Measurements from ENCODE around the gene PTPRZ1.

Gene PTPRZ1

DNA sequence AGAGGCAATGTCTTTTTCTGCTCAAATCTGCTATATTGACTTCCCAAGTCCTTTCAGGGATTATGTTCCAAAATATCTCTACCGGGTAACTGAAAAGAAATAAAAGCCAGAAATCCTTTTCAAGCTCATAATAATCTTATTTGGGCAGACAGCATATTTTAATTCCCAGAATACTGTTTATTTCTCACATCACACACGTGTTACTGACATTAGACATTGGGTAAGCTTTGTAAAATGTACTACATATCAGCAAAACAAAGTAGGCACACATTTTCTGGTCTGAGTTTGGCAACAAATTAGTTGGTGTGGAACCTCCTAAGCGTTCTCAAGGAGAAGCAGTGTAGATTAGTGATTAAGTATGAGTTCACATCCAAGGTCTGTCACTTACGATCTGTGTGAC is 10.4 kb upstream of the PTPRZ1 start:
- no peak for TF ChIP-seq TAF1 (IDR thresholded peaks at IDR 0.05; ENCODE audit: low read depth, low read length)
- DNase-seq (ENCODE audit: insufficient read length, low spot score): no peak
- FAIRE-seq: no peak

DNA sequence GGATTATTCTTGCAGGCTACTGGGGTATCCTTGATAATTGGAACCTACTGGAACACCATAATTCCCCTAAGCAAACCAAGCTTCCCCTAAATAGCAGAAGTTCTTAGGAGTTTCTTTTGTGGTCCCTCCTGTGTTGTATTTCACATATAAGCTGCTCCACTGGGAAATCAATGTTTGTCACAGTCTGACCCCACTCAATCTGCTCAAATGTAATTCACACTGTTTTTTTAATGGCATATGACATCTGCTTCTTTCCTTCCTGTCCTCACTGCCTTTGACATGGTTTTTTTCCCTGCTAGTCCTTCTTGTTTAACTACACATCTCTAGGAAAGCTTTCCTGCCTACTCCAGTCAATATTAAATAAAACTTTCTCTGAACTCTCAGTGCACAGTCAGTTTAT is 1.8 kb upstream of the PTPRZ1 start:
- FAIRE-seq (no peak), DNase-seq (ENCODE audit: insufficient read length, low spot score) (no peak)
- no peak for TF ChIP-seq PAX5 (IDR thresholded peaks at IDR 0.05; ENCODE audit: insufficient read depth, low read length, severe bottlenecking)
- TF ChIP-seq POU2F2 (IDR thresholded peaks at IDR 0.05; ENCODE audit: low read depth, low read length): no peak
- TF ChIP-seq POLR2AphosphoS5 (IDR thresholded peaks at IDR 0.05; ENCODE audit: low read depth, low read length): no peak
- TF ChIP-seq POLR2A (IDR thresholded peaks at IDR 0.05; ENCODE audit: low read depth, low read length): no peak
- no peak for TF ChIP-seq SPI1 (IDR thresholded peaks at IDR 0.05; ENCODE audit: low read depth, low read length)
- TF ChIP-seq TAF1 (IDR thresholded peaks at IDR 0.05; ENCODE audit: low read depth, low read length): no peak

DNA sequence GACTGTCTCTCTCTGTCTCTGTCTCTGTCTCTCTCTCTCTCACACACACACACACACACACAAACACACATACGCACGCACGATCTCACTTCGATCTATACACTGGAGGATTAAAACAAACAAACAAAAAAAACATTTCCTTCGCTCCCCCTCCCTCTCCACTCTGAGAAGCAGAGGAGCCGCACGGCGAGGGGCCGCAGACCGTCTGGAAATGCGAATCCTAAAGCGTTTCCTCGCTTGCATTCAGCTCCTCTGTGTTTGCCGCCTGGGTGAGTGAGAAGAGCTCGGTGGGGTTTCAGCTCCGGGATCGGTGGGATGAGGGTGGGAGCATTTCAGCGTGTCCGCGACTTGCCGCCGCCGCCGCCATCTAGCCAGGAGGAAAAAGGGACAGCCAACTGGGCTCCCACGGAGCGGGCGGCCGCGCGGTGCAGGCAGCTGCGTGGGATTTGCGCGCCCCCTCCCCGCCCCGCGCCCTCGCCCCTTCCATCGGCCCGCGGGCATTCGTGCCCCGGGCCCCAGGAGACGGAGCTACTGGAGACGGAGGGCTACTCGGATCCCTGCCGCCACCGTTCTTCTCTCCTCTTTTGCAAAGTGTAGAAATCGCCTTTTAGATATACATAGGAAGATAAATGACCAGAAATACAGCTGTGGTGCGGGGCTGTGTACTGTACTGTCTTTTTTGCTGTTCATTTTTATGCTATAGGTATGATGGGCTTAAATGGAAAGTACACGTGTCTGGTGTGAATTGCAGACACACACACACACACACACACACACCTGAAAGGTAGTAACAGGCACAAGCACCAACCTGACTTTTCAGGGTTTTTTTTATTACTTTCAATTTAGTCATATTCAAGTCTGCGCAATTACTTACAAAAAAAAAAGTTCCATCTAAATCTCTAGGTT is 581 bp downstream of the PTPRZ1 start:
- TF ChIP-seq POU2F2 (IDR thresholded peaks at IDR 0.05; ENCODE audit: low read depth, low read length): no peak
- TF ChIP-seq TAF1 (IDR thresholded peaks at IDR 0.05; ENCODE audit: low read depth, low read length): no peak
- TF ChIP-seq SPI1 (IDR thresholded peaks at IDR 0.05; ENCODE audit: low read depth, low read length): no peak
- DNase-seq (ENCODE audit: insufficient read length, low spot score): no peak
- FAIRE-seq: no peak

DNA sequence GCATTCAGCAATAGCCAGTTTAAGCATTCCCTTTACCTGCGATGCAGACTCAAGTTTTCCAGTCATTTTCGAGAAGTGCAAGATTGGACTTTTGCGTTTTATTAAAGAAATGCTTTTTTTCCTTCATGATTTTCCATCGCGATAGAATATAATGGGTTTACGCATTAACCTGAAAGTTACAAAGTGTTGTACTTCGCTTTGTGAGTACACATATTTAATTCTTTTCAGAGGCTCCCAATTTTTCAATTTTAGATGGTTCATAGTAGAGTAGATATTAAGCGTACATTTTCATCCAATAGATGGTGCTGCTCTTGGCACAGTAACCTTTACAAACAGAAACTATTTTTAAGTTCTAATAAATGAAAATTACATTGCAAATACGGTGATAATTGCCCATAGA is 1.3 kb downstream of the PTPRZ1 start:
- TF ChIP-seq POU2F2 (IDR thresholded peaks at IDR 0.05; ENCODE audit: low read depth, low read length): no peak
- TF ChIP-seq PAX5 (IDR thresholded peaks at IDR 0.05; ENCODE audit: insufficient read depth, low read length, severe bottlenecking): no peak
- no peak for TF ChIP-seq POLR2AphosphoS5 (IDR thresholded peaks at IDR 0.05; ENCODE audit: low read depth, low read length)
- no peak for TF ChIP-seq TAF1 (IDR thresholded peaks at IDR 0.05; ENCODE audit: low read depth, low read length)
- TF ChIP-seq POLR2A (IDR thresholded peaks at IDR 0.05; ENCODE audit: low read depth, low read length): no peak
- no peak for TF ChIP-seq SPI1 (IDR thresholded peaks at IDR 0.05; ENCODE audit: low read depth, low read length)
- DNase-seq (ENCODE audit: insufficient read length, low spot score) (no peak), FAIRE-seq (no peak)

DNA sequence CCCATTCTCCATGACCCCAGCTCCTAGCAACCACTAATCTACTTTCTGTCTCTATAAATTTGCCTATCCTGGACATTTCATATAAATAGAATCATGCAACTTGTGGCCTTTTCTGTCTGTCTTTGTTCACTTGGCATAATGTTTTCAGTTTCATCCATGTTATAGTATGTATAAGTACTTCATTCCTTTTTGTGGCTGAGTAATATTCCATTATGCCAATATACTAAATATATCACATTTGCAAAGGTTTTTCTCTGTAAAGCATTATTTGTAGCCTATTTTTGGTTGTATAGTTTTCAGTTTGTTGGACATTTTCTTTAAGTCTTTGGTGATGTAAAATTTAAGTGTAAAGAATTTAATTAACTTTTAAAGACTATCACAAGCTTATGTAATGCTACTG is 2.2 kb downstream of the PTPRZ1 start:
- TF ChIP-seq POU2F2 (IDR thresholded peaks at IDR 0.05; ENCODE audit: low read depth, low read length): no peak
- TF ChIP-seq POLR2A (IDR thresholded peaks at IDR 0.05; ENCODE audit: low read depth, low read length): no peak
- no peak for TF ChIP-seq POLR2AphosphoS5 (IDR thresholded peaks at IDR 0.05; ENCODE audit: low read depth, low read length)
- TF ChIP-seq PAX5 (IDR thresholded peaks at IDR 0.05; ENCODE audit: insufficient read depth, low read length, severe bottlenecking): no peak
- no peak for TF ChIP-seq SPI1 (IDR thresholded peaks at IDR 0.05; ENCODE audit: low read depth, low read length)
- no peak for TF ChIP-seq TAF1 (IDR thresholded peaks at IDR 0.05; ENCODE audit: low read depth, low read length)
- DNase-seq (ENCODE audit: insufficient read length, low spot score) (no peak), FAIRE-seq (no peak)

DNA sequence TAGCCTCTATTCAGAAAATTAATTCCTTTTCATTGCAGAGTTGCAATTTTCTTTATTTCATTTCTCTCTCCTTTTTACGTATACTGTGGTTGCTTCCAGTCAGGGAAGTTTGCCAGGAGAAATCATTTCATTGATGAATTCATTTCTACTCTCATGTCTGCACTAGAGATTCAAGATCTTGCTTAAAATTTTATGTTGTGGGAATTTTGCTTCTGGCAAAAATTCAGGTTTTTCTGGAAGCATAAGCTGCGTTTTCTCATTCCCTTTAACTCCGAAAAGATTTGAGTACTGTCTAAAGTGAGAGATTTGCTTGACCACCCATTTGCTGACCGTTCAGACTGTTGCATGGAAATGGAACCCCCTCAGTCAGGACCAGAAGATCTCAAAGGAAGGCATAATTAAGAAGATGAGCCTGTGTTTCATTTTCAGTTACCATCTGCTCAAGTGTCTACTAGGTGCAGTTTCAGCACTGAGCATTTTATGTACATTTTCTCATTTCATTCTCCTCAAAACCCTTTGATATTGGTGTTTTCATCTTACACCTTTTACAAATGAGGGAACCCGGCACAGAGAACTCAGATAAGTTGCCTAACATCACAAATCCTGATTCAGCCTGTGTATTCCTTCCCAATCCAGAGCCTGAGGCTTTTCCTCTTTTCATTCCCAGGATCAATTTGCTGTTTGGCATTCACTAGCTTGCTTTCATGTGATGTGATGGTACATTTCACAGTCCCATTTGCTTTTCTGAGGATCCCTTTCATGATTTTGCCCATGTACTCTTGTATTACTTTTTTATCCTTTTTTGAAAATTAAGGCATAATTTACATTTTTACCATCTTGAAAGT is 3.9 kb downstream of the PTPRZ1 start:
- DNase-seq (ENCODE audit: insufficient read length, low spot score) (no peak), FAIRE-seq (no peak)
- no peak for TF ChIP-seq POLR2AphosphoS5 (IDR thresholded peaks at IDR 0.05; ENCODE audit: low read depth, low read length)
- no peak for TF ChIP-seq SPI1 (IDR thresholded peaks at IDR 0.05; ENCODE audit: low read depth, low read length)
- TF ChIP-seq PAX5 (IDR thresholded peaks at IDR 0.05; ENCODE audit: insufficient read depth, low read length, severe bottlenecking): no peak
- no peak for TF ChIP-seq POU2F2 (IDR thresholded peaks at IDR 0.05; ENCODE audit: low read depth, low read length)
- TF ChIP-seq POLR2A (IDR thresholded peaks at IDR 0.05; ENCODE audit: low read depth, low read length): no peak
- TF ChIP-seq TAF1 (IDR thresholded peaks at IDR 0.05; ENCODE audit: low read depth, low read length): no peak

- FAIRE-seq (no peak), DNase-seq (ENCODE audit: insufficient read length, low spot score) (no peak)
- no peak for TF ChIP-seq SPI1 (IDR thresholded peaks at IDR 0.05; ENCODE audit: low read depth, low read length)
- TF ChIP-seq POLR2A (IDR thresholded peaks at IDR 0.05; ENCODE audit: low read depth, low read length): no peak
- TF ChIP-seq PAX5 (IDR thresholded peaks at IDR 0.05; ENCODE audit: insufficient read depth, low read length, severe bottlenecking): no peak
- no peak for TF ChIP-seq POU2F2 (IDR thresholded peaks at IDR 0.05; ENCODE audit: low read depth, low read length)
- no peak for TF ChIP-seq TAF1 (IDR thresholded peaks at IDR 0.05; ENCODE audit: low read depth, low read length)
- no peak for TF ChIP-seq POLR2AphosphoS5 (IDR thresholded peaks at IDR 0.05; ENCODE audit: low read depth, low read length)
Measured at GRCh38 chr7:121878918-121879464, 6.0 kb downstream of the PTPRZ1 start.

GRCh38 chr7:121879544-121879943 is 6.6 kb downstream of the PTPRZ1 start:
- DNase-seq (ENCODE audit: insufficient read length, low spot score): no peak
- FAIRE-seq: no peak
- TF ChIP-seq POLR2AphosphoS5 (IDR thresholded peaks at IDR 0.05; ENCODE audit: low read depth, low read length) (no peak), TAF1 (IDR thresholded peaks at IDR 0.05; ENCODE audit: low read depth, low read length) (no peak), POLR2A (IDR thresholded peaks at IDR 0.05; ENCODE audit: low read depth, low read length) (no peak), PAX5 (IDR thresholded peaks at IDR 0.05; ENCODE audit: insufficient read depth, low read length, severe bottlenecking) (no peak), SPI1 (IDR thresholded peaks at IDR 0.05; ENCODE audit: low read depth, low read length) (no peak)

DNA sequence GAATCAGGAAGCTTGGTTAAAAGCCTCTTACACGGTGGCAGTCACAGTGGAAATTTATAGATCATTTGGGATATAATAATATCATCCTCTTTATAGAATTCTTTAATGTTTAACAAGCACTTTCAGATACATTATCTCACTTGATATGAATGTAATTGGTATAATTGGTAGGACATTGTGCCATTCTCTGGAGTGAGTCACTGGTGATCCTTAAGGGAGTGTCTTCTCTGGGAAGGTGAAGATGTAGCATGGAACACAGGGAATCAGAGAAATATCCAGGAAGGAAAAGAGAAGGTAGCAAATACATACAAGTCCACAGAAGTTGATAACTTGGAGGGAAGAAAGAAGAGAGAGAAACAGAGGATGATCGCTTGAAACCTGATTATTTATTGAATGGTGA is 9.8 kb downstream of the PTPRZ1 start:
- TF ChIP-seq PAX5 (IDR thresholded peaks at IDR 0.05; ENCODE audit: insufficient read depth, low read length, severe bottlenecking): no peak
- no peak for TF ChIP-seq POLR2A (IDR thresholded peaks at IDR 0.05; ENCODE audit: low read depth, low read length)
- no peak for TF ChIP-seq POU2F2 (IDR thresholded peaks at IDR 0.05; ENCODE audit: low read depth, low read length)
- no peak for TF ChIP-seq TAF1 (IDR thresholded peaks at IDR 0.05; ENCODE audit: low read depth, low read length)
- TF ChIP-seq SPI1 (IDR thresholded peaks at IDR 0.05; ENCODE audit: low read depth, low read length): no peak
- no peak for TF ChIP-seq POLR2AphosphoS5 (IDR thresholded peaks at IDR 0.05; ENCODE audit: low read depth, low read length)
- no peak for FAIRE-seq
- DNase-seq (ENCODE audit: insufficient read length, low spot score): no peak

Measured in GM12891 (cell line).